ENCODE data around the gene ABCC4.

DNA sequence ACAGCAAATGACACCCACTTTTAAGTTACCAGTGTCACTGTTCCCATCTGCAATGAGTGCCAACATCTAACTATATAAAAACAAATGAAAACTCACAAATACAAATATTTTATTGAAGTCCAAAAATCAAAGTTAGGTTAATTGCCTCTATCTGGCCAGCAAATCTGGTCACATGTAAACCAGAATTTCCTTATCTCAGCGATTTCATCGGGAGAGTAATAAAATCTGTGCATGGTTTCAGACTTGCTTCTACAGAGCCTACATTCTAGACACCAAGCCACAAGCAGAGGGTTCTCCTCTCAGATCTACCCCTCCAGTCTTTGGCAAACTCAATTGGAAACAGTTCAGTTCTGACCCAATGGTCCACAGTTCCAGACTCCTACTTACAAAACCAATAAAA lies 189.6 kb downstream of the ABCC4 start:
- TF ChIP-seq, protein P1, sequence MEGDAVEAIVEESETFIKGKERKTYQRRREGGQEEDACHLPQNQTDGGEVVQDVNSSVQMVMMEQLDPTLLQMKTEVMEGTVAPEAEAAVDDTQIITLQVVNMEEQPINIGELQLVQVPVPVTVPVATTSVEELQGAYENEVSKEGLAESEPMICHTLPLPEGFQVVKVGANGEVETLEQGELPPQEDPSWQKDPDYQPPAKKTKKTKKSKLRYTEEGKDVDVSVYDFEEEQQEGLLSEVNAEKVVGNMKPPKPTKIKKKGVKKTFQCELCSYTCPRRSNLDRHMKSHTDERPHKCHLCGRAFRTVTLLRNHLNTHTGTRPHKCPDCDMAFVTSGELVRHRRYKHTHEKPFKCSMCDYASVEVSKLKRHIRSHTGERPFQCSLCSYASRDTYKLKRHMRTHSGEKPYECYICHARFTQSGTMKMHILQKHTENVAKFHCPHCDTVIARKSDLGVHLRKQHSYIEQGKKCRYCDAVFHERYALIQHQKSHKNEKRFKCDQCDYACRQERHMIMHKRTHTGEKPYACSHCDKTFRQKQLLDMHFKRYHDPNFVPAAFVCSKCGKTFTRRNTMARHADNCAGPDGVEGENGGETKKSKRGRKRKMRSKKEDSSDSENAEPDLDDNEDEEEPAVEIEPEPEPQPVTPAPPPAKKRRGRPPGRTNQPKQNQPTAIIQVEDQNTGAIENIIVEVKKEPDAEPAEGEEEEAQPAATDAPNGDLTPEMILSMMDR (IDR thresholded peaks at IDR 0.05; ENCODE audit: low read depth, low read length) = no peak
- TF ChIP-seq EZH2phosphoT487 (IDR thresholded peaks at IDR 0.05; ENCODE audit: low read depth) = no peak
